GM08714 (cell line): Measurements from ENCODE around the gene SHROOM4.

ENCODE experiments used
- H3K4me3 ChIP-seq: fragments of 200-500 bp; sonication (Bioruptor generic); 2 replicates; pipeline ENCODE4 v1.5.1; 2014; ENCODE audit warnings: mild to moderate bottlenecking, low read length, inconsistent platforms
- ZNF274 ChIP-seq: IDR thresholded peaks from 2 replicates; pipeline ENCODE4 v1.6.1; 2012; ENCODE audit warnings: mild to moderate bottlenecking, low read depth, low read length

SHROOM4 gene

DNA sequence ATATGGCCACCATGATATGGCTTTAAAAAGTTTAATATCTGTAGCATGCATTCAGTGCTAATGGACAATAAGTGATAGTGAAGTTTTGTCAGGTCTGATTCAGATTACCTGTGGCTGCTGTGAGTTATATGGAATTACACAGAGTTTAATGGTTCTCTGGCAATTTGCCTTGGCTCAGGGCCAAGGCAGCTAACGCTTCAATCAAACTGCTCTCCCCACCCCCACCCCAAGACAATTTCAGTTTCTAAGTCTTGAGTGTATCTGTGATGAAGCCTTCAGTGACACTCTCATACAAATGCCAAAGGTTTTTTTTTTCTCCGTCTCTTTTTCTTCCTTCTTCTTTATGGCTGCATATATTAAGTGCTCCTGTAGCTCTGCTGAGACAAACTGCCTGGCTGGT is 106.6 kb downstream of the SHROOM4 start:
- TF ChIP-seq ZNF274, result no peak
- no peak overlapping the region for H3K4me3 ChIP-seq

DNA sequence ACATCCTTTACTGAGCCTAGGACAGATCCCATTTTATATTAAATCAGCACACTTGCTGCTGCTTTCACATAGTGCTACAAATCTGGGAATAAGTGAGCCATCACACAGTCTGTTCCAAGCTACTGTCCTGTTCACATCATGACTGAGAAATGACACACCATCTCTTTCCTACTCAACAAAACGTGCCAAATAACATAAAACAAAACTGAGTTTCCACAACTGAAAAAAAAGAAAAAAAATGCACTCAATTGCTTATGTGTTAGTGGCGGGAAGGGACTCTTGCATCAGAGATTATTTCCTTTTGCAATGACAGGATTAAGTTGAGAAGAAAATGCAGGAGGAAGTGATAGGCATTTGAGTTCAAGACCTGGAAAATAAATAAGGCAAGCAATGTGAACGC is 109.0 kb downstream of the SHROOM4 start:
- no peak for TF ChIP-seq ZNF274
- H3K4me3 ChIP-seq, result no peak overlapping the region

DNA sequence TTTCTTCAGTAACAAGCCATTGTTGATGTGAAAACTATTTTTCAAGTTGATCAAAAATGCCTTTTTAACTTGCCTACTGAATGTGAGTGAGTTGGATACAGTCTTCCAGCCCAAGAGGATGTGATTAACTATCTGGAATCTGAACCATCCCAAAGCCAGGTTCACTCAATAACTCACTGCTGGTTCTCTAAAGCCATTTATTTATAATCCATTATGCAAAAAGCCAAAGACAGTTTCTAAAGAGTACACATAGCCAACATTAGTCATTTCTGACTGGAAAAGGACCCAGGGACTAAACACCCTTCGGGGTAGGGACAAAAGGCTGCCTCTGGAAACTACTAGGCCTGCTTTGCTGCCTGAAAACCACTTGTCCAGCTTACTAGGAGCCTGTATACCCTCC is 109.6 kb downstream of the SHROOM4 start:
- no peak for TF ChIP-seq ZNF274
- H3K4me3 ChIP-seq, result no peak overlapping the region

- TF ChIP-seq ZNF274, result no peak
- H3K4me3 ChIP-seq, result no peak overlapping the region
Observed at GRCh38 chrX:50700921-50701320, 113.1 kb downstream of the SHROOM4 start.

GRCh38 chrX:50698944-50699343 is 115.0 kb downstream of the SHROOM4 start:
- TF ChIP-seq ZNF274, result no peak
- H3K4me3 ChIP-seq, result no peak overlapping the region

DNA sequence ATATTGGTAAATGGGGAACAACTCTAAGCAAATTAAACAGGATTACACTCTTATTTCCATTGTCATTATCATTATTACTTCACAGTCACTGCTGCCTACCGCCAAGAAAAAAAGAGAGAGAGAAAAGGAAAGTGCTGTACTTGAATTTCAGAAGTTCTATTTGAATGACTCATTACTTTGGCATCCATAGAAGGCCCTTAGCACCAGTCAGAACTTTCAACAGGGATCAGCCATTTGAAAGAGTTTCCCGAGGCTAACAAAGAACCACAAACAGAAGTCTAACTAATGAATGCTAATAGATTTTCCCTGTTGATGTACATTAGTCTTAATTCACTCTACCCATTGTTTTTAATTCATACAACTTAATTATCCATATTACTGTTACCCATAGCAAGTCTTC is 116.3 kb downstream of the SHROOM4 start:
- no peak overlapping the region for H3K4me3 ChIP-seq
- TF ChIP-seq ZNF274, result no peak

DNA sequence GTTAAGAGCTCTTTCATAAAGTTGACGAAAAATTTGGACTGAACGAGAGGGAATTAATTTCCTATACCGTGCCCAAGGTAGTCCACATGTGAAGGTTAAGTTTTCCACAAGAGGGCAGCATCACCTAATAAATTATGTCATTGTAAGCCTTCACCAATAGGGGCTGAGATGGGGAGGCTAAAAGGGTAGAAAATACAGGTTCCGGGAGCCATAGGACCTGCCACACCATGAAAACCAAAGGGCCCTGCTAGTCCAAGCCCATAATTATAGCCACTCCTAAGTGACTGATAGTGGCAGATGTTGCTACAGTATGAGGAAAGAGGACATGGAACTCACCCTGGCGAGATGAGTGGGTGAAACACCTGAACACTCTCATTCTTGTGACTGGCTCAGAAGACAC is 122.2 kb downstream of the SHROOM4 start:
- no peak for TF ChIP-seq ZNF274
- no peak overlapping the region for H3K4me3 ChIP-seq

DNA sequence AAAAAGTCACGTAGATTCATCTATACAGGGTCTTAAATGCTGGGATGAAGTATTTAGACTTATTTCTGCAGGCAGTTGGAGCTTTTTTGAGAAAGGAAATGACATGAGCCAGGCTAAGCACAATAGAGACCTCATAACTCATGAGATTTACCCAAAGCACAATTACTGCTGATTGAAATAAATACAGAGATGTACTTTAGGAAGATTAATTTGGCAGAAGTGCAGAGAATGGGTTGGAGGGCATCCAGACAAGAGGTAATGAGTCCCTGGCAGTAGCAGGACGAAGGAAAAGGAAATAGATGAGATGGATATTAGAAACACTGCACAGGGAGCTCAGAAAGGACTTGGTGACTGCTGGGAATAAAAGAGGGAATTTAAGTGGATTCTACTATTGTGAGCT is 129.1 kb downstream of the SHROOM4 start:
- no peak overlapping the region for H3K4me3 ChIP-seq
- TF ChIP-seq ZNF274, result no peak

GRCh38 chrX:50680990-50681389 is 133.0 kb downstream of the SHROOM4 start:
- H3K4me3 ChIP-seq, result no peak overlapping the region
- TF ChIP-seq ZNF274, result no peak

GRCh38 chrX:50677789-50678188 is 136.2 kb downstream of the SHROOM4 start:
- no peak for TF ChIP-seq ZNF274
- no peak overlapping the region for H3K4me3 ChIP-seq

- H3K4me3 ChIP-seq, result no peak overlapping the region
- no peak for TF ChIP-seq ZNF274
Observed at GRCh38 chrX:50671661-50672060, 142.3 kb downstream of the SHROOM4 start.

- no peak for TF ChIP-seq ZNF274
- no peak overlapping the region for H3K4me3 ChIP-seq
Observed at GRCh38 chrX:50668860-50669259, 145.1 kb downstream of the SHROOM4 start.

DNA sequence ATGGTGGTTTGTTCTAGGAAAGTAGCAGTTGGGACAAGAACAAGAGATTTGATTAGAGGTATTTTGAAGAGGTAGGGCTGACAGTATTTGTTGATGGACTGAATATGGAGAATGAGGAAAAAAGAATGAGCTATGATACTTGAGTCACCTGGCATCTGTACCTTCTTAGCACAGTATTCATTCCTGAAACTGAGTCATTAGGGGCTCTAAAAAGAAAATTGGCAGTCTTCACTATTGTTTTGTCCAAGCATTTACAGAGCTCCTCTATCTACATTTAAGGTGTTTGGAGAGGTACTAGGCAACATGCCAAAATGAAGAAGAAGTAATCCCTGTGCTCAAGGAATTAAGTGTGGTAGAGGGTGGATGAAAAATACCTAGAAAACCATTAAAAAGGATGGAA is 165.8 kb downstream of the SHROOM4 start:
- TF ChIP-seq ZNF274, result no peak
- no peak overlapping the region for H3K4me3 ChIP-seq

DNA sequence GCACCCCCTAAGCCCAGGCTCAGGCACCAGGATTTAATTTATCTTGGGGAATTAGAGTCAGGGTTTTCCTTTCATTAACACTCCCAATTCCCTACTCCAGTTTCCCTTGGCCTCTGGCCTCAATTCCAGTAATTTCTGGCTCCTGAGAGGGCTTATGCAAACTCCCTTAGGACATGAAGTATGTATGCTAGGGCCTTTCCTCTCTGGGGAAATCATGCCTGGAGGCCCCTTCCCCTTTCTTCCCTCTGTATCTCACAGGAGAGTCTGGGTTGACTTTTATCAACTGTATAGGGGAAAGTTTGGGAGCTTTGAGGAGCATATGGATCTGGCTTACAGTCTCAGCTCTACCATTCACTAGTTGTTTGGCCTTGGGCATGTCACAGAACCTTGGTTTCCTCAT is 169.5 kb downstream of the SHROOM4 start:
- no peak for TF ChIP-seq ZNF274

GRCh38 chrX:50643525-50644137 is 170.4 kb downstream of the SHROOM4 start:
- no peak overlapping the region for H3K4me3 ChIP-seq
- no peak for TF ChIP-seq ZNF274

More for the DNA sequence above, 169.5 kb downstream of the SHROOM4 start:
- H3K4me3 ChIP-seq, result no peak overlapping the region

DNA sequence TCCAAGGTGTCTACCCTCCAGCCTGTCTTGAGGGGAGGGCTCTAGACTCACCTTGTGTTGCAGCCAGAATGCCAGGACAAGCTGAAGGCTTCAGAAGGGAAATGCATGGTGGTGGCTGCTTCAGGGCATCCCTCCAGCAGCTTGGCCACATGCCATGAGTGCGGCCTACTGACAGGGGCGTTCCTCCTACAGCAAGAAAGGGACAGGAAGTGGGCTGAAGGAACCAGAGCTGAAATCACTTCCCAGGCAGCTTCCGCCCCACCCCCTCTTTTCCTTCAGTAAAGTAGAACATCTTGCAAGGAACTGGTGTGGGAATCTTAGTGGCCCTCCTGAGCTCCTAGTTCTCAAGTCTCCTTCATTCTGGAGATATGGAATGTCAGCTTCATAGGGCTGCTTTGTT is 175.9 kb downstream of the SHROOM4 start:
- TF ChIP-seq ZNF274, result no peak

More for the DNA sequence above, 175.9 kb downstream of the SHROOM4 start:
- no peak overlapping the region for H3K4me3 ChIP-seq
